Measurements from ENCODE around the gene AKNAD1.

DNA sequence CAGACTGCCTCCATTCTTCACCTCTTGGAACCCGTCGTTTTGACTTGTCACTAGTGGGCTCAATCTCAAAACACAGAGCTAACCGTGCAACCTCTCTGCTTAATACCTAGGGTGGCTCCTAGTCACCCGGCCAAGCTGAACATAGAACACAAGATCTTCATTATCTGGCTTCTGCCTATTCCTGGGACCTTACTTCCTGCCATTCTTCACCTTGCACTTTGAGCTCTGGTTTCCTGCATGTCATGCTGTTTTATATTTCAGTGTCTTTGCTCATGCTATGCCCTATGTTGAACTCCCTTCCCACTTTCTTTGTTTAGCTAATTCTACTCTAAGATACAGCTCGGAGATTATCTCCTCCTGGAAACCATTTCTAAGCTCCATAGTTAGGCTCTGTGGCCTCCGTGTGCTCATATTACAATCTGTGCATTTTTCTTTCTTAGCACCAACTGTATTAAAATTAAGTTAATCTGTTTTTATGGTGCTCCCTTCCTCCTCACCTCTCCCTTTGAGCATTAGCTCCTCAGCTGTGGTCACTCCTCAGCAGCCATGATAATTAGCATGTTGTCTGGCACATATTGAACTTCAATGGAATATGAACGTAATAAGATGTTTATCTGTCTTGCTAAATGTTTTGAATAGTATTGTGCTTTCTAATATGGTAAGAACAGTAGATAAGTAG, 33.0 kb upstream of the AKNAD1 start:
- TF ChIP-seq RAD21 (IDR thresholded peaks at IDR 0.05; ENCODE audit: low read length) (no peak), RCOR1 (IDR thresholded peaks at IDR 0.05; ENCODE audit: low read length) (no peak), RFX5 (IDR thresholded peaks at IDR 0.05; ENCODE audit: low read length) (no peak), NRF1 (IDR thresholded peaks at IDR 0.05; ENCODE audit: low read depth, low read length) (no peak), TAF1 (IDR thresholded peaks at IDR 0.05; ENCODE audit: borderline replicate concordance, low read depth, low read length) (no peak), SMC3 (IDR thresholded peaks at IDR 0.05; ENCODE audit: low read depth, low read length) (no peak), FOXJ3 (CRISPR knock-in tag; IDR thresholded peaks at IDR 0.05) (no peak)
- TF ChIP-seq, protein P1, sequence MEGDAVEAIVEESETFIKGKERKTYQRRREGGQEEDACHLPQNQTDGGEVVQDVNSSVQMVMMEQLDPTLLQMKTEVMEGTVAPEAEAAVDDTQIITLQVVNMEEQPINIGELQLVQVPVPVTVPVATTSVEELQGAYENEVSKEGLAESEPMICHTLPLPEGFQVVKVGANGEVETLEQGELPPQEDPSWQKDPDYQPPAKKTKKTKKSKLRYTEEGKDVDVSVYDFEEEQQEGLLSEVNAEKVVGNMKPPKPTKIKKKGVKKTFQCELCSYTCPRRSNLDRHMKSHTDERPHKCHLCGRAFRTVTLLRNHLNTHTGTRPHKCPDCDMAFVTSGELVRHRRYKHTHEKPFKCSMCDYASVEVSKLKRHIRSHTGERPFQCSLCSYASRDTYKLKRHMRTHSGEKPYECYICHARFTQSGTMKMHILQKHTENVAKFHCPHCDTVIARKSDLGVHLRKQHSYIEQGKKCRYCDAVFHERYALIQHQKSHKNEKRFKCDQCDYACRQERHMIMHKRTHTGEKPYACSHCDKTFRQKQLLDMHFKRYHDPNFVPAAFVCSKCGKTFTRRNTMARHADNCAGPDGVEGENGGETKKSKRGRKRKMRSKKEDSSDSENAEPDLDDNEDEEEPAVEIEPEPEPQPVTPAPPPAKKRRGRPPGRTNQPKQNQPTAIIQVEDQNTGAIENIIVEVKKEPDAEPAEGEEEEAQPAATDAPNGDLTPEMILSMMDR (IDR thresholded peaks at IDR 0.05), result no peak
- TF ChIP-seq, protein P2, sequence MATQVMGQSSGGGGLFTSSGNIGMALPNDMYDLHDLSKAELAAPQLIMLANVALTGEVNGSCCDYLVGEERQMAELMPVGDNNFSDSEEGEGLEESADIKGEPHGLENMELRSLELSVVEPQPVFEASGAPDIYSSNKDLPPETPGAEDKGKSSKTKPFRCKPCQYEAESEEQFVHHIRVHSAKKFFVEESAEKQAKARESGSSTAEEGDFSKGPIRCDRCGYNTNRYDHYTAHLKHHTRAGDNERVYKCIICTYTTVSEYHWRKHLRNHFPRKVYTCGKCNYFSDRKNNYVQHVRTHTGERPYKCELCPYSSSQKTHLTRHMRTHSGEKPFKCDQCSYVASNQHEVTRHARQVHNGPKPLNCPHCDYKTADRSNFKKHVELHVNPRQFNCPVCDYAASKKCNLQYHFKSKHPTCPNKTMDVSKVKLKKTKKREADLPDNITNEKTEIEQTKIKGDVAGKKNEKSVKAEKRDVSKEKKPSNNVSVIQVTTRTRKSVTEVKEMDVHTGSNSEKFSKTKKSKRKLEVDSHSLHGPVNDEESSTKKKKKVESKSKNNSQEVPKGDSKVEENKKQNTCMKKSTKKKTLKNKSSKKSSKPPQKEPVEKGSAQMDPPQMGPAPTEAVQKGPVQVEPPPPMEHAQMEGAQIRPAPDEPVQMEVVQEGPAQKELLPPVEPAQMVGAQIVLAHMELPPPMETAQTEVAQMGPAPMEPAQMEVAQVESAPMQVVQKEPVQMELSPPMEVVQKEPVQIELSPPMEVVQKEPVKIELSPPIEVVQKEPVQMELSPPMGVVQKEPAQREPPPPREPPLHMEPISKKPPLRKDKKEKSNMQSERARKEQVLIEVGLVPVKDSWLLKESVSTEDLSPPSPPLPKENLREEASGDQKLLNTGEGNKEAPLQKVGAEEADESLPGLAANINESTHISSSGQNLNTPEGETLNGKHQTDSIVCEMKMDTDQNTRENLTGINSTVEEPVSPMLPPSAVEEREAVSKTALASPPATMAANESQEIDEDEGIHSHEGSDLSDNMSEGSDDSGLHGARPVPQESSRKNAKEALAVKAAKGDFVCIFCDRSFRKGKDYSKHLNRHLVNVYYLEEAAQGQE (IDR thresholded peaks at IDR 0.05; ENCODE audit: low read depth, low read length), result no peak
- TF ChIP-seq, protein P3, sequence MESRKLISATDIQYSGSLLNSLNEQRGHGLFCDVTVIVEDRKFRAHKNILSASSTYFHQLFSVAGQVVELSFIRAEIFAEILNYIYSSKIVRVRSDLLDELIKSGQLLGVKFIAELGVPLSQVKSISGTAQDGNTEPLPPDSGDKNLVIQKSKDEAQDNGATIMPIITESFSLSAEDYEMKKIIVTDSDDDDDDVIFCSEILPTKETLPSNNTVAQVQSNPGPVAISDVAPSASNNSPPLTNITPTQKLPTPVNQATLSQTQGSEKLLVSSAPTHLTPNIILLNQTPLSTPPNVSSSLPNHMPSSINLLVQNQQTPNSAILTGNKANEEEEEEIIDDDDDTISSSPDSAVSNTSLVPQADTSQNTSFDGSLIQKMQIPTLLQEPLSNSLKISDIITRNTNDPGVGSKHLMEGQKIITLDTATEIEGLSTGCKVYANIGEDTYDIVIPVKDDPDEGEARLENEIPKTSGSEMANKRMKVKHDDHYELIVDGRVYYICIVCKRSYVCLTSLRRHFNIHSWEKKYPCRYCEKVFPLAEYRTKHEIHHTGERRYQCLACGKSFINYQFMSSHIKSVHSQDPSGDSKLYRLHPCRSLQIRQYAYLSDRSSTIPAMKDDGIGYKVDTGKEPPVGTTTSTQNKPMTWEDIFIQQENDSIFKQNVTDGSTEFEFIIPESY (IDR thresholded peaks at IDR 0.05; ENCODE audit: borderline replicate concordance, low read depth), result no peak
- TF ChIP-seq, protein P4, sequence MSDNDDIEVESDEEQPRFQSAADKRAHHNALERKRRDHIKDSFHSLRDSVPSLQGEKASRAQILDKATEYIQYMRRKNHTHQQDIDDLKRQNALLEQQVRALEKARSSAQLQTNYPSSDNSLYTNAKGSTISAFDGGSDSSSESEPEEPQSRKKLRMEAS (IDR thresholded peaks at IDR 0.05; ENCODE audit: low read depth), result no peak
